Hepatocyte (in vitro differentiated cells): ENCODE measurements around the gene NT5M. TPM values are rescaled to one million over a fixed set of nuclear protein-coding genes. Genes with fewer than 3 reads are reported as not detected.
A peak's percentile ranks its signal among the peaks of the same experiment; 100 is the strongest.

Source experiments
- DNase-seq: peaks from one replicate; pipeline ENCODE4 v3.0.0-alpha.2; 2016; ENCODE audit warnings: low spot score
- H2AFZ ChIP-seq: fragments of 200-600 bp; sonication (generic); 2 replicates; pipeline ENCODE4 v1.6.0; 2016; ENCODE audit warnings: antibody characterized with exemption, mild to moderate bottlenecking
- H3K27ac ChIP-seq: fragments of 200-600 bp; sonication (generic); 2 replicates; pipeline ENCODE4 v1.5.1; 2016; ENCODE audit warnings: mild to moderate bottlenecking
- H3K27me3 ChIP-seq: fragments of 200-600 bp; sonication (generic); 2 replicates; pipeline ENCODE4 v1.6.1; 2016
- H3K36me3 ChIP-seq: fragments of 200-600 bp; sonication (generic); replicated peaks from 2 replicates; pipeline ENCODE4 v1.5.1; 2016; ENCODE audit warnings: low read depth; ENCODE audit not compliant: insufficient read depth
- H3K4me1 ChIP-seq: fragments of 200-600 bp; sonication (generic); 2 replicates; pipeline ENCODE4 v1.5.1; 2016; ENCODE audit warnings: mild to moderate bottlenecking, moderate library complexity; ENCODE audit not compliant: insufficient read depth
- H3K4me2 ChIP-seq: fragments of 200-600 bp; sonication (generic); 2 replicates; pipeline ENCODE4 v1.6.0; 2016
- H3K4me3 ChIP-seq: fragments of 200-600 bp; sonication (generic); 2 replicates; pipeline ENCODE4 v1.5.1; 2016; ENCODE audit warnings: mild to moderate bottlenecking
- H3K79me2 ChIP-seq: fragments of 200-600 bp; sonication (generic); 2 replicates; pipeline ENCODE4 v1.6.0; 2017; ENCODE audit warnings: mild to moderate bottlenecking
- H3K9me2 ChIP-seq: fragments of 200-600 bp; sonication (generic); replicated peaks from 2 replicates; pipeline ENCODE4 v1.6.0; 2017; ENCODE audit warnings: mild to moderate bottlenecking; ENCODE audit not compliant: insufficient read depth
- H3K9me3 ChIP-seq: fragments of 200-600 bp; sonication (generic); 2 replicates; pipeline ENCODE4 v1.5.1; 2016; ENCODE audit warnings: low read depth, mild to moderate bottlenecking
- H4K20me1 ChIP-seq: fragments of 200-600 bp; sonication (generic); 2 replicates; pipeline ENCODE4 v1.6.0; 2016; ENCODE audit warnings: mild to moderate bottlenecking; ENCODE audit not compliant: insufficient read depth, poor library complexity, severe bottlenecking
- EZH2 ChIP-seq: fragments of 200-600 bp; sonication (generic); IDR thresholded peaks from 2 replicates; pipeline ENCODE4 v1.6.1; 2016; ENCODE audit warnings: antibody characterized with exemption, mild to moderate bottlenecking, borderline replicate concordance
- EZH2phosphoT487 ChIP-seq: fragments of 200-600 bp; sonication (generic); IDR thresholded peaks from one replicate; pipeline ENCODE4 v1.6.1; 2018; ENCODE audit warnings: antibody characterized with exemption, mild to moderate bottlenecking, low read depth, moderate library complexity; ENCODE audit not compliant: unreplicated experiment, severe bottlenecking
- WGBS: methylation state at CpG from one replicate; pipeline ENCODE4 v1.1.6; 2016; ENCODE audit warnings: low lambda C conversion rate; ENCODE audit errors: missing lambda C conversion rate; 5-methylcytosine and 5-hydroxymethylcytosine counted together
- polyA plus RNA-seq: library from polyadenylated mRNA; unstranded; fragments of >200 nt; fragmentation: Nextera tagmentation; extraction: Ambion mirVana; gene quantifications from 2 replicates; pipeline ENCODE4 v1.2.1, GENCODE V29; 2016
- total RNA-seq: library from RNA; depleted of rRNA; stranded (reverse); fragments of >200 nt; gene quantifications from 2 replicates; pipeline ENCODE4 v1.2.3, GENCODE V29; 2014
- TF ChIP-seq, protein P1 (sequence below): fragments of 200-600 bp; sonication (generic); IDR thresholded peaks from 2 replicates; pipeline ENCODE4 v1.5.1; 2016; ENCODE audit warnings: antibody characterized with exemption, mild to moderate bottlenecking; ENCODE audit not compliant: poor library complexity

NT5M gene
- total and polyA plus RNA-seq, 2 experiments from 2014 or later: 3.4 to 3.5 TPM

DNA sequence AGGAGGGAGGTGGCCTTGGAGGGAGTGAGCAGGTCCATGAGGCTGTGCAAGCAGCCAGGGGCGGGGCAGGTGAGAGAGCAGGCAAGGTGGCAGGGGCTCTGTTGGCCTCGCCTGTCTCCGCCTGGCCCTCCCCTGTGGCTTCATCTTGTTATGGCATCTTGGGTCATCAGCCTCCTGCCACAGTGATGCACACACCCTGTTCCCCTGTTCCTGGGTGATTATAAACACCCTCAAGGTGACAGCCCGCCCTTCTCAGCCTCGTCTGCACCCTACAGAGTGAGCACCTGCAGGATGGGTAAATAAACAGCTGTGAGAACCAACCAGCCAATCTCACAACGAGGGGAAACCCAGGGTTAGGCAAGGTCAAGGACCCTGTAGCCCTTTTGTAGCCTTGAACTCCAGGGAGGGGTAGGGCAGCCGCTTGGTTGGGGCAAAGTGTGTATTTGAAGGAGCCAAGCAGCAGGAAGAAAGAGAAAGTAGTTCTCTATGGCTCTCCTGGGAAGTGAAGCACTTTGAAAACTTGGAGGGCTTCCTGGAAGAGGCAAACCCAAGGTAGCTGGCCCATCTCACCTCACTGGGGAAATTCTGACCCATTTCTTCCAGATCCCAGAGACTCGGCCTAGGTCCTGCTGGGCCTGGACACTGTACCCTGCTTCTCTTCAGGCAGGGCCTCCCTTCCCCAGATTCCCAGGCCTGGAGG is 60.6 kb downstream of the NT5M start:
- no peak overlapping the region for H3K27ac ChIP-seq
- H3K79me2 ChIP-seq: no peaks in the 10 kb centered on the region
- H2AFZ ChIP-seq: no peak overlapping the region
- no peaks in the 10 kb centered on the region for H3K4me1 ChIP-seq
- H4K20me1 ChIP-seq: no peaks in the 10 kb centered on the region
- TF ChIP-seq, protein P1, sequence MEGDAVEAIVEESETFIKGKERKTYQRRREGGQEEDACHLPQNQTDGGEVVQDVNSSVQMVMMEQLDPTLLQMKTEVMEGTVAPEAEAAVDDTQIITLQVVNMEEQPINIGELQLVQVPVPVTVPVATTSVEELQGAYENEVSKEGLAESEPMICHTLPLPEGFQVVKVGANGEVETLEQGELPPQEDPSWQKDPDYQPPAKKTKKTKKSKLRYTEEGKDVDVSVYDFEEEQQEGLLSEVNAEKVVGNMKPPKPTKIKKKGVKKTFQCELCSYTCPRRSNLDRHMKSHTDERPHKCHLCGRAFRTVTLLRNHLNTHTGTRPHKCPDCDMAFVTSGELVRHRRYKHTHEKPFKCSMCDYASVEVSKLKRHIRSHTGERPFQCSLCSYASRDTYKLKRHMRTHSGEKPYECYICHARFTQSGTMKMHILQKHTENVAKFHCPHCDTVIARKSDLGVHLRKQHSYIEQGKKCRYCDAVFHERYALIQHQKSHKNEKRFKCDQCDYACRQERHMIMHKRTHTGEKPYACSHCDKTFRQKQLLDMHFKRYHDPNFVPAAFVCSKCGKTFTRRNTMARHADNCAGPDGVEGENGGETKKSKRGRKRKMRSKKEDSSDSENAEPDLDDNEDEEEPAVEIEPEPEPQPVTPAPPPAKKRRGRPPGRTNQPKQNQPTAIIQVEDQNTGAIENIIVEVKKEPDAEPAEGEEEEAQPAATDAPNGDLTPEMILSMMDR: no peak
- TF ChIP-seq EZH2: no peak
- H3K27me3 ChIP-seq: no peaks in the 10 kb centered on the region
- no peaks in the 10 kb centered on the region for H3K9me2 ChIP-seq
- no peak overlapping the region for H3K4me3 ChIP-seq
- H3K9me3 ChIP-seq: no peaks in the 10 kb centered on the region
- WGBS: 66% methylated on average over 8 of the region's 8 CpGs
- DNase-seq: peak; percentile 48
- H3K36me3 ChIP-seq: no peaks in the 10 kb centered on the region
- no peak overlapping the region for H3K4me2 ChIP-seq

- H4K20me1 ChIP-seq: no peaks in the 10 kb centered on the region
- no peak for TF ChIP-seq EZH2phosphoT487
- no peaks in the 10 kb centered on the region for H3K36me3 ChIP-seq
- DNase-seq: no peak
- H3K27ac ChIP-seq: no peak overlapping the region
- no peaks in the 10 kb centered on the region for H3K27me3 ChIP-seq
- no peaks in the 10 kb centered on the region for H3K4me1 ChIP-seq
- no peaks in the 10 kb centered on the region for H3K9me3 ChIP-seq
- no peaks in the 10 kb centered on the region for H3K79me2 ChIP-seq
- H3K4me3 ChIP-seq: no peak overlapping the region
- no peak overlapping the region for H2AFZ ChIP-seq
- H3K4me2 ChIP-seq: no peak overlapping the region
- no peaks in the 10 kb centered on the region for H3K9me2 ChIP-seq
- WGBS: 56% methylated on average over 11 of the region's 11 CpGs
Measured at GRCh38 chr17:17364338-17364667, 61.1 kb downstream of the NT5M start.

GRCh38 chr17:17365476-17366110 is 62.4 kb downstream of the NT5M start:
- Histone ChIP-seq H3K27me3 (no peaks in the 10 kb centered on the region), H3K36me3 (no peaks in the 10 kb centered on the region), H3K79me2 (no peaks in the 10 kb centered on the region), H3K4me3 (no peak overlapping the region), H3K4me1 (peaks cover 7% of the 10 kb centered on the region), H3K27ac (no peak overlapping the region), H3K9me3 (no peaks in the 10 kb centered on the region), H3K4me2 (no peak overlapping the region), H2AFZ (no peak overlapping the region), H4K20me1 (no peaks in the 10 kb centered on the region), H3K9me2 (no peaks in the 10 kb centered on the region)
- no peak for TF ChIP-seq EZH2phosphoT487
- no peak for TF ChIP-seq EZH2
- TF ChIP-seq, protein P1: no peak
- no peak for DNase-seq
- 92% methylated on average over 12 of the region's 12 CpGs for WGBS

DNA sequence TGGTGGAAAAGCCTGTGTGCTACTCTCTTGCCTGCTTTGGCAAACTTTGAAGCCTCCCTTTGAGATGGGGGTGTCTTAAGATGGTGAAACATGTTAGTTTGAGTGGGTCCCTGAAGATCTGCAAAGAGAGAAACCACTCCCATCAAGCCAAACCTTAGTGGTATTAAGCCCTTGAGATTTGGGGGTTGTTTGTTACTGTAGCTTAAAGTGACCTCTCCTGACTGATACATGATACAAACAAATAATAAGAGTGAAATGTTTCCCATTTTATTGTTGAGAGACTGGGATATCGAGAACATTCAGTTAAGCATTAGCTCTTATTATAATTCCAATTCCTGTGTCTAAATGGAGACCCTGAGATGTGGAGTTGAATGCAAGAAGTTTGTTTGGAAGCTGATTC is 63.1 kb downstream of the NT5M start:
- Histone ChIP-seq H3K4me2 (no peak overlapping the region), H3K9me3 (no peaks in the 10 kb centered on the region), H4K20me1 (no peaks in the 10 kb centered on the region), H3K9me2 (no peaks in the 10 kb centered on the region), H3K4me1 (peaks cover 7% of the 10 kb centered on the region), H3K36me3 (no peaks in the 10 kb centered on the region), H3K4me3 (no peak overlapping the region), H3K27ac (no peak overlapping the region), H2AFZ (no peak overlapping the region), H3K27me3 (no peaks in the 10 kb centered on the region), H3K79me2 (no peaks in the 10 kb centered on the region)
- DNase-seq: no peak
- 97% methylated on average over 1 of the region's 1 CpG for WGBS
- TF ChIP-seq, protein P1: no peak
- no peak for TF ChIP-seq EZH2phosphoT487
- TF ChIP-seq EZH2: no peak
